ENCODE results near the gene TMEM269.
A peak's percentile ranks its signal among the peaks of the same experiment; 100 is the strongest.

TMEM269 gene, protein sequence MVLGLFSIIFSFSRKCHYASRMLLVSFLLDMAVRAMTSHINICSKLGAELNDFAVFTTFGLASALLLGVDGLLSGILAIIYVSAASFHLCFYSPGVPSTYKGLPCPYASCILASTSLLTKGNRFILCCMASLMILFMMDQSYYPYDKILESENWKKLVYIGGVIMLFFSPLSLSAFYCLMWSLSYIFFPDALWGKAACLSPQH

DNA sequence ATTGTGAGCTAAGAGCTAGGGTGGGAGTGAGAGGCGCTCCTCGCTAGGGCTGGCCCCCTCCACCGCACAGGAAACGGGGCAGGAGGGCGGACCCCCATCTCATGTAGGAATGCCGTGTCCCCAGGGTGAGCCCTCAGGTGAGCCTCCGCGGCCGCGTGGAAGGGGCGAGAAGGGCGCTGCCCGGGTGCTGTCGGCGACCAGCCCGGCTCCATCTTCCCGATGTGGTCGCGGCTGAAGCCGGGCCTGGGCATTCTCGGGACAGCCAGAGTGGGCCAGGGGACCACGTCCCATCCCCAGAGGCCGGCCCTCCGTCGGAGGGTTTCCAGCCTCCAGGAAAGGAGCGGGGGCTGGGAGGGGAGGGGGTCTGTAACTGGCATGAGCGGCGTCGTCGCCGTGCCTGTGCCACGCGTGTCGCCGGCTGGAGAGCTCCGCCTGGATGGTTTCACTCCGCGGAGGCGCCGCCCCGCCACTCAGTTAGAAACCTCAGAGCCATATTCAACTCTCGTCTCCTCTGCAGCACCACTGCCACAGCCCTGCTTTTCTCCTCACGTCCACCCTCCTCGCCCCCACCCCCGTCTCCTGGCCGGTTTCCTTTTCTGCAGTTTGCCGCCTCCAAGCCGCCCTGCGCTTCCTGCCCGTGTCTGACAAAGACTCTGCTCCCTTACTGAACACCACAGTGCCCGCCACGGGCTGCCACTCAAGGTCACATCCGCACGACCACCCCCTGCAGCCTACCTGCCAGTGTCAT, at the start of gene TMEM269:
Gene TMEM269, plus strand, starts transcription at position 46 of the 748 bp plus-strand sequence. CDS start 4,903 bp downstream, outside the sequence.
- DNase-seq (ENCODE audit: low spot score), result no peak

DNA sequence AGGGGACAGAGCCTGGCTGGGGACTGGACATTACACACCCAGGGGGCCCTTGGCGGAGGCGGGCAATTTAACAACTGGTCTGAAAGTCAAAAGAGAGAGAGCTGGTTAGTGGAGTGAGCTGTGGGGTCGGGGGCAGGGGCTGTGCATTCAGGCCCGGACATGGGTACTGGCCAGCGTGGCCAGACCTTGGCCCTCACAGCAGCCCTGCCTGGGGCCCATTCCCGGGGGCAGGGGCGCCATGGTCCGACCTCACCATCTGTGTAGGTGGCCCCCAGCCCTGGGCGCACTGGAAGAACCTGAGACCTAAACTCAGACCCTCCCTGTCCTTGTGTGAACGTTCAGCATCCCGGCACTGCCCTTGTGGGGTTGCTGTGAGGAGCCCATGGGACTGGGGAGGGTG, 49.7 kb upstream of the TMEM269 start:
- no peak for DNase-seq (ENCODE audit: low spot score)

DNA sequence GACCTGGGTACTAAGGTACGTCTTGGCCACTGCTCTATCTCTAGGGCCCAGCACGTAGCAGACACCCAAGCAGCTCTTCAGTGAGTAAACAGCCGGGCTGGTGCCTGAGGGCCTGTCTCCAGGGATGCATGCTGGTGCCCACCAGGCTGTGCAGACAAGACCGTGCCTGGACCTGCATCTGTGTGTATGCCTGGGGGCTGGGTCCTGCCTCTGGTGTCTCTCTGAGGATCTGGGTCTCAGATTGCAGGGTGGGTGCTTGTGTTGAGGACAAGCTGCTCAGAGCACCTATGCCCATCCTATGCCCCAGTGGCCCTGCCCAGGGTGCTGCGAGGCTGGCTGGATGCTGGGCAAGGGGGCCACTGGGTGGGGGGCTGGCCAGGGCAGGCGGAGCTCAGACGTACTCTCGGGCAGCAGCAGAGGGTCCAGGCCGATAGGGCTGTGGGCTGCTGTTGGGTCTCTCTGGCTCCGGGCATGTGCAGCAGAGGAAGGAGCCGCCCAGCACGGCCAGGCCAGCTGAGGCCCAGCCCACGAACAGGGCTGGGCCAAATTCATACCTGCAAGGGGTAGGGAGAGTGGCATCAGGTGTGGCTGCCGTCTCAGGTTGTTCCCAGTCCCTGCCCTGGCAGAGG, 49.2 kb upstream of the TMEM269 start:
- no peak for DNase-seq (ENCODE audit: low spot score)

DNA sequence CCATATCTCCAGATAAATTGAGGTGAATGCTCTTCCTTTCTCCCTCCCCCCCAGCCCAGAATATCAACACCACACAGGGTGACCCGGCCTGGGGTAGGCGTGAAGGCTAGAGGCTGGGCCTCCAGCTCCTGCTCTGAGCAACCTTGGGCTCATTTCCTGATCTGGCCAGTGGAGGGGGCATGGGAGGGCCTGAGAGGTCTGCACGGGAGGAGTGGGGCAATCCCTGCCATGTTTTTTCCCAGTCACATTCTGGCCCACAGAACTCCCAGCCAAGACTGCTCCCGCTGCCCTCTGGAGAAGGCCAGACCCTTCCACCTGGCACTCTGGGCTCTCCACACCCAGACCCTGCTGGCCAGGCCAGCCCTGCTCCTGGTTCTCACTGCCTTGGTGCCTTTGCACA, 48.6 kb upstream of the TMEM269 start:
- DNase-seq (ENCODE audit: low spot score), result peak; percentile 22

- DNase-seq (ENCODE audit: low spot score), result no peak
These were observed 48.1 kb upstream of the TMEM269 start for GRCh38 chr1:42736571-42737200.

GRCh38 chr1:42737257-42737656, 47.5 kb upstream of the TMEM269 start:
- peak; percentile 32 for DNase-seq (ENCODE audit: low spot score)

- no peak for DNase-seq (ENCODE audit: low spot score)
These were observed 46.7 kb upstream of the TMEM269 start for GRCh38 chr1:42737986-42738677.

GRCh38 chr1:42738678-42739226, 46.0 kb upstream of the TMEM269 start:
- no peak for DNase-seq (ENCODE audit: low spot score)

- DNase-seq (ENCODE audit: low spot score), result no peak
These were observed 44.8 kb upstream of the TMEM269 start, which contains the start of gene CLDN19 for GRCh38 chr1:42739753-42740700. Gene CLDN19, minus strand, starts transcription at chr1:42740236. Its CDS starts 173 bp downstream, at chr1:42740063.

DNA sequence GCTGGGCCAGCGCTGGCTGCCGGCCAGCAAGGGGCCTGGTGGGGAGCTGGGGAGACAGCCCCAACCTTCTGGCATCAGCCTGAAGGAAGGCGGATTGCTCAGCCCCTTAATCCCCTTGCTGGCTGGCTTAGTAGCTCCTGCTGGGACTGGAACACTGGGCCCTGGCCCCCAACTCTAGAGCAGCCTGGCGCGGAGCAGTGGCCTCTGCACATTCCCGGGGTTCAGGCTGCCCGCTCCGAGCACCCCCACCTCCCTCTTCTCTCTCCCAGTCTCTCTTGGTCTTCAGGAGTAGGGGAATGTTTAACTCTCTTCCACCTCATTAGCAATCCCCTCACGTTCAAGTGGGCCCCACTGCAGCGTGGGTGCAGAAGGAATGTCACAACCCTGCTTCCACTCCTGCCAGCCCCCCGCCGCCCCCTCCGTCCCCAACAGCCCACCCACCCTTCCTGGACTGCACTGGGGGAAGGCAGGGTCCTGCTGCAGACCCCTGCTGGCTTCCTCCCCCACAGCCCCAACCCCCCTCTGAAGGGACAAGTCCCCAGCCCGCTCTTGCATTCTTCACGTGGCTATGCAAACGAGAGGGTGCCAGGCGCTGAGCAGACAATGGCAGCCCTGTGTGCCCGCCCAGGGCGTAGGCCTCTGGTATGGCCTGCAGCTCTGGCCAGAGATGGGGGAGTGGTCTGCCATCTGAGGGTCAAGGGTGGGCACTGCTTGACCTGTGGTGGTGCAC, 43.8 kb upstream of the TMEM269 start:
- no peak for DNase-seq (ENCODE audit: low spot score)

GRCh38 chr1:42741706-42742105, 43.1 kb upstream of the TMEM269 start:
- DNase-seq (ENCODE audit: low spot score), result no peak

DNA sequence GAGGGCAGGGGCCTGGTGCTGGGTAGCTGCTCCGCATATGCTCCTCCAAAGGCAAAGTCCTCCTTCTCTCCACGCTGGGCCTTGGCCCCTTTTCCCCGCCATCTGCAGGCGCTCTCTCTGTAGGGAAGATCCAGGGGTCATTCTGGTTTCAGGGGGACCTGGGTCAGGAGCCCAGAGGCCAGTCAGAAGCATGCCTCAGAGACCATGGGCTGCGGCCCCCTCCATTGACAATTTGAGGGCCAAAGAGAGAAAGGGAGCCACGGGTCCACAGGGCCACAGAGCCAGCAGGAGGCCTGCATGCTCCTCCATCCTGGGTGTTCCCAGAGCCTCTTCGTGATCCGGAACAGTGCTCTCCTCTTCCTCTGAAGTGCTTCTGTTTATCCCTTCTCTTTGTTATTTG, 42.6 kb upstream of the TMEM269 start:
- no peak for DNase-seq (ENCODE audit: low spot score)

GRCh38 chr1:42742617-42743316, 42.0 kb upstream of the TMEM269 start:
- no peak for DNase-seq (ENCODE audit: low spot score)

GRCh38 chr1:42743317-42744147, 41.3 kb upstream of the TMEM269 start:
- DNase-seq (ENCODE audit: low spot score), result no peak

- DNase-seq (ENCODE audit: low spot score), result no peak
These were observed 40.7 kb upstream of the TMEM269 start for GRCh38 chr1:42744148-42744413.

GRCh38 chr1:42745851-42746250, 38.9 kb upstream of the TMEM269 start:
- no peak for DNase-seq (ENCODE audit: low spot score)

DNA sequence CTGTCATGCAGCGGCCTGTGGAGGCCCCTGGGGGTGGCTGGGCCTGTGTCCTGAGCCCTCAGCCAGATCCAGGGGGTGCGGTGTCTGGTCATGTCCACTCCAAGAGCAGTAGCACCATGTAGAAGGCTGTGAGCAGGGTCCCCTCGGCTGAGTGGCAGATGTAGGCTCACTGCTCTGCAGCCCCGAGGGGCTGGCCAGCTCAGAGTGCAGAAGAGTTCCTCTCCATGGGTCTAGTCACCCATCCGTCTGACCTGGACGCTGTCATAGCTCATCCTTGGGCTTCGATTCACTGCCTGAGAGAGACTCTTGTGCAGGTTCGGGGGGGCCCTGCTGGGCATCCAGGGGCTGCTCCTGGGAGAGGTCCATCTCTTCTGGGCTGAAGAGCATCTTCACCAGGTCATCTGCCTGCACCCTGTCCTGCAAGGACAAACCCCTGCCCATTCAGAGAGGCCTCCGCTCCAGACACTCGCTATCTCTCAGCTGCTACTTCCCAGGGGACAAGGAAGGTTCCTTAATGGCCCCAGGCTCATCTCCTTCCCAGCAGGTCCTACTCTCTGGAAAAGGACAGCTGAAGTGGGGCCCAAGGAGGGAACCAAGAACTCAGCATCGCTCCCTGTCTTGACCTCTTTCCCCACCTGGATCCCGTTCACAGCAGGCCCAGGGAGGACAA, 38.2 kb upstream of the TMEM269 start:
- DNase-seq (ENCODE audit: low spot score), result no peak

GRCh38 chr1:42747125-42747524, 37.7 kb upstream of the TMEM269 start:
- DNase-seq (ENCODE audit: low spot score), result peak; percentile 46

Measured in NAMALWA (cell line).